ENCODE measurements around the gene BRD7.
A peak's percentile ranks its signal among the peaks of the same experiment; 100 is the strongest.

BRD7 gene

DNA sequence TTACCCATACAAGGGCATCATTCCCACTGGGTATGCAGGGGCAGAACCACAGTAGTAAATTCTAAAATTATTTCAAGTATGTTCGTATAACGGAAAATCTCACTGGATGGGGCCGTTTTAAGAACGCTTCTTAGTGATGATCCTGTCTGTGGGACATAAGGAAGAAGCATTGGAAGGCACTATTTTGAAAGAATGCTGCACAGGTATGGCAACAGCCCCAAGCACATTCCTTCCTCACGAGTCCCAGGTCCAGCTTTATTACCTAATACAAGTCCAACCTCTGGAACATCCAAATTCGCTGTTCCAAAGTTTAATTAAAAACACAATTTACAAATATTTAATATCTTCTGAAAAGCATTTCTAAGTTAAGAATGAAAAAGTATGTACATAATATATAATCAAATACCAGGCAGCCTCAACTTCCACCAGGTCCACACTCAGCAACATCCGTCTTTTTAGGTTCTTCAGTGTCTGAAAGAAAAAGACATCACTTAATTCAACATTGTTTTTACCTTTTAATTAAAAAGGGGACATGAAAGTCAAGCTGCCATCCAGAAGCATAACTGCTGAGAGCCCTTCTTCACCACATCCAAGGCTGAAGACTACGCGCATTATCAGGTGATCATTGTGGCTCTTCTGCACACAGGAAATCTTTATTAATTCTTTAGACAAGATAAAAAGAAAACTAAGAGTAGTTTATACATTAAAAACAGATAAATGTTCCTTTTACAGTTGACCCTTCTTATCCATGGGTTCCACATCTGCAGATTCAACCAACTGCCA lies 49.8 kb downstream of the BRD7 start:
- DNase-seq (ENCODE audit: low spot score), result no peak

DNA sequence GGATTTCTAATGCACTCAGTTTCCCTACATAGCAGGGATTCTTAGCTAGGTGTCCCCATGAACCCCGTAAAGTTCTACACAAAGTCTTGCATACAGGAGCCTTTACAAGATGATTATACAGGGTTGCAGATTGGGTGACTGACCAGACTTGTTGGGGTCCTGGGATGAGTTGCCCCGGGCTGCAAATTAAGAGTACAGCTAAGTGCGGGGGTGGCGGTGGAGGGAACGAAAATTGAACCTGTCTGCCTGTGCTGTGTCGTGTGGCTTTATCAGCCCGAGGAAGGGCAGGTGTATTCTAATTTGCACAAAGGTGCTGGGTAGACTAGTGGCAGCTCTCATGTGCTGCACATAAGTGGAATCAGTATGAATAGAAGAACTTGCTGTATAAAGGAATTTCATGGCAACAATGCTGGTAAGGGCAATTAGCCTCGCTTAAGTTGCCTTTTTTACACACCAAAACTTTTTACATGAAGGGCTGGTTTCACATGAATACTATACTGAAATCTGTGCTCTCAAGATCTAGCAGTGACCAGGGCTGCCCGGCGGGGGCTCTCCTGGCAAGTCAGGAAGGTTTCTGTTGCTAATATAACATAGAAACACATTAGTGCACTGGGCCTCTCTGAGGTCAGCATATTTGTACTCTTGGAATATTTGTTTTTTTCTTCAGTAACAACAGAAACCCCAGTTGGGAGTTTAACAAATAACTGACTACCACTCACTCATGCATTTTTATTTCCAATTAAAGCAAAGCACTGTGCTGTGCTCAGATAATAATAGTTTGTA lies 51.7 kb downstream of the BRD7 start:
- peak; percentile 16 for DNase-seq (ENCODE audit: low spot score)

DNA sequence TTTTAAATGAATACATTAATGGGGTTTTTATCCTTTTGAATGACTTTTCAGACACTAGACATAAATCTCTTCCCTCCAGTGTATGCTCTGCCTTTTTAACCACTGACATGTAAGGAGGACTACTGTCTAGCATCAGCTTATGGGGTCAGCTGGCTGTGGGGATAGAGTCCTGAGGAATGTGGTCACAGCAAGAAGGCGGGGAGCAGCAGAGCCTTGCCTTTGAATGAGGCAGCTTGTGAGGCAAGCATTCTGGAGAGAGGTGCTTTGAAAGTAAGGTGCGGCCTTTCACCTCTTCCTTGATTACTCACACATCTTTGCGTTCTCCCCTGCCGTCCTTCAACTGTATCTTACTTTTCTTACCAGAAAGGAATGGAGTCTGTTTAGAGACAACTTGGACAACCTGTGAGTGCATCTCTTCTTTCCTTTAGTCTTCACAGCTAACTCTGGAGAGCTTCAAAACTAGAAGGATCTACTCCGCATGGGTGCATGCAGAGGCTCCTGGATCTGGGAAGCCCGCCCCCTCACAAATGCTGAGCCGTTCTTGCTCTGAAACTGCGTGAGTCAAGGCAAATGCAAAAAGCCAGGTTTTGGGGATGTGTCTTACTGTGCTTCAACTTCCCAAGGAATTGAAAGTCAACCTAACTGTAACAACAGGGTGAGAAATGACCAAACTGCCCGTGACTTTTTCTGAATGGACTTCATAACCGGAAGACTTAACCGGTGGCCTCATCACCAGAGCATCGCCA lies 52.5 kb downstream of the BRD7 start:
- DNase-seq (ENCODE audit: low spot score), result no peak

DNA sequence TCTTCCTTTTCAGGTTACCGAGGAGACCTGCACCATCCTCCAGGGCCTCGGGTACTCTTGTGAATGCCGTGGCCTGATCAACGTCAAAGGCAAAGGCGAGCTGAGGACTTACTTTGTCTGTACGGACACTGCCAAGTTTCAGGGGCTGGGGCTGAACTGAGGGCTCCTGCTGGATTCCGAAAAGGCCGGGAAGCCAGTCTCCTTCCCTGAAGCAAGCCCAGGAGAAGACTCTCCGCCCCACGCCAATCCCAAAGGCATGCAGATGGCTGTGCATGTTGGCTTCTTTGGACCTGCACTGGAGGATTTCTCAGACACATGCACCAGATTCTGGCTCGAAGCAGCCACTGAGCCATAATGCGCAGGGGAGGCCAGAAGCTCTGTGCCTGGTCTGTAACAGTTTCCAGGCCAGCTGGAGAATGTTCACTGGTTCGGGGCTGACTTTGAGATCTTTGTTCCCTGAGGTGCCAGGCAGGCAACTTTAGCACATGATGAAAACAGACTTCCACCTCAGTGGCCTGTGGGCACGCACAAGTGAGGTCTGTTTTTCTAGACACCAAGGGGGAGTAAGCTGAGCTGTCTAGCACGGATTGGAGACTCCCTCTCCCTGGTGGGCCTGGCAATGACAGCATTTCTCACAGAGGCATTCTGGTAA lies 53.3 kb downstream of the BRD7 start:
- DNase-seq (ENCODE audit: low spot score), result peak; percentile 9

DNA sequence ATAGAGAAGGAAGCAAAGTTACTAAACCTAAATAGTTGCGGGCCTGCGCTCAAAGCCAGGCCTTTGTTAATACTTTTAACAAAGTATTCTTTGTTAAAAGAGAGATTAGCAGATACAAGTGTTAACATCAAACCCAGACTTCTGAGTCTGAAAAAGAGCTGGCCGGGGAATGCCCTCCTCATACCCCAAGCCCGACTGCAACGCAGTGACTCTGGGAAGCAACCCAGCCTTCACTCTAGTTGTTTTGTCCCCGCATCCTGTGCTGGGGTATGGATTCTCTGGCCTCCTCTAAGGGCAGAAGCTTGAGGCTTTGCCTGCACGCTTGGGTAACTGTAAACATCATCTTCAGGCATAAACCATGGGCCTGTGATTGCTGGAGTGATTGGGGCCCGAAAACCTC lies 54.1 kb downstream of the BRD7 start:
- no peak for DNase-seq (ENCODE audit: low spot score)

DNA sequence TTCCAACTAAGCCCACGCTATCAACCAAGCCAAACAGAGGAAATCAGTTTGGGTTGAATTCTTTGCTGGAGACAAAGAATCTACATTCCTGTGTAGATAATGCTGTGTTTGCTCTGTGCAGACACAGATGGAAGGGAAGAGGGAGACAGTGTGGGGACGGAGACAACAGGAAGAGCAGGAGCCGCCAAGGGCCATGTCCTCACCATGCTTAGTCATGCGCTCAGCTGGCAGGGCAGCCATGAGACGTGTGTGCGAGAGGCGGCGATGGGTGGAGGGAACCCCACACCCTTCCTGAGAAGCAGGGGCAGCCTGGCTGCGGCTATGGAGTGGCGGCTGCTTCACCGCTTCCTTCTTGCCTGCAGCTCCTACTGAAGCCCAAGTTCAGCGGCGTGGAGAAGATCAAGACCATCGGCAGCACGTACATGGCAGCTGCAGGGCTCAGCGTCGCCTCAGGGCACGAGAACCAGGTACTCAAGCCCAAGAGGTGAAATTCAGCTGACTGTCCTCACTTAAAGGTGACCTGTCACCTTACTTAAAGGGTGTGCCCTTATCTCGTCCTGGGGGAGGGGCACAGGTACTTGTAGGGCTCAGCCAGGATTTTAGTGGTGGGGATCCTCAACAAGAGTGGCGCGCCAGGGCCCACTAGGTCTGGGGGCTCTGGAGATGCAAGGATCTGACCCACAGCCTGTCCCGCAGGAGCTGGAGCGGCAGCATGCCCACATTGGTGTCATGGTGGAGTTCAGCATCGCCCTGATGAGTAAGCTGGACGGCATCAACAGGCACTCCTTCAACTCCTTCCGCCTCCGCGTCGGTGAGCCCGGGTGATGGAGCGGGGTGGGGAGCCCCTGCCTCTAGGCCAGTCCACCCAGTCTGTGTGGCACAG lies 55.0 kb downstream of the BRD7 start:
- peak; percentile 95 for DNase-seq (ENCODE audit: low spot score)

DNA sequence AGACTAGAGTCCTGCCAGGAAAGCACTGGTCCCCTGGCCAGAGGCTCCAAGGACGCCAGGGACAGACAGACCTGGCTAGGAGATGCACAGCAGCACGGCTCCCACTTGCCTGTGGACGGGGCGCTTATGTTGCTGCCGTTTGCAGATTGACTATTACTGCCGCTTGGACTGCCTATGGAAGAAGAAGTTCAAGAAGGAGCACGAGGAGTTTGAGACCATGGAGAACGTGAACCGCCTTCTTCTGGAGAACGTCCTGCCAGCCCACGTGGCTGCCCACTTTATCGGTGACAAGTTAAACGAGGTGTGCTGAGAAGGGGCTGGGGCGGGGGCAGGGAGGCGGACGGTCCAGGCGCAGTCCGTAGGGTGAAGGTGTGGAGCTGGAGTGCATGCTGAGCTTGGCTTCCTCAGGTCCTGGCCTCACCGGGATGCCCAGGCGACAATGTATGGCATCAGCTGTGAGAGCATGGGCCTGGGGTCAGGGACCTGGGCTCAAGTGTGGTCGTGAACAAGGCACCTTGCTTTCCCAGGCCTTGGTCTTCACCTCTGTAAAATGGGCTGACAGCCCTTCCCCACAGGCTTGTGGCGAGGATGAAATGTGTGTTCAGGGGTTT lies 56.8 kb downstream of the BRD7 start:
- no peak for DNase-seq (ENCODE audit: low spot score)

DNA sequence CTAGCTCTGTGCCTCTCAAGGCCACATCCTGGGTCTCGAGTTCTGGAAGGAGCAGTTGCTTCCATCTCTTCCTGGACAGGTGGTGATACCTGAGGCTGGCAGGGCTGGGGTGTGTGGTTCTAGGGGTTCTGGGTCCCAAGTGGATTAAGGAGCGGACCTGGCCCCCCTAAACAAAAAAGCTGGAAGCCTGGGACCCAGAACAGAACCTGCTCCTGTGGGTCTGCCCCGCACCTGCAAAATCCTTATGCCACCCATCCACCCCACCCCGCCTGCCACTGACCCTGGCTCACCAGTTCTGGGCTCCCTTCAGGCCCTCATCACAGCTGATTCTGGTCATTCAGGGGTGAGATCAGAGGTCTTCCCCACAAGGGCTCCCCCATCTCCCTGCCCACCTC lies 57.7 kb downstream of the BRD7 start:
- no peak for DNase-seq (ENCODE audit: low spot score)

DNA sequence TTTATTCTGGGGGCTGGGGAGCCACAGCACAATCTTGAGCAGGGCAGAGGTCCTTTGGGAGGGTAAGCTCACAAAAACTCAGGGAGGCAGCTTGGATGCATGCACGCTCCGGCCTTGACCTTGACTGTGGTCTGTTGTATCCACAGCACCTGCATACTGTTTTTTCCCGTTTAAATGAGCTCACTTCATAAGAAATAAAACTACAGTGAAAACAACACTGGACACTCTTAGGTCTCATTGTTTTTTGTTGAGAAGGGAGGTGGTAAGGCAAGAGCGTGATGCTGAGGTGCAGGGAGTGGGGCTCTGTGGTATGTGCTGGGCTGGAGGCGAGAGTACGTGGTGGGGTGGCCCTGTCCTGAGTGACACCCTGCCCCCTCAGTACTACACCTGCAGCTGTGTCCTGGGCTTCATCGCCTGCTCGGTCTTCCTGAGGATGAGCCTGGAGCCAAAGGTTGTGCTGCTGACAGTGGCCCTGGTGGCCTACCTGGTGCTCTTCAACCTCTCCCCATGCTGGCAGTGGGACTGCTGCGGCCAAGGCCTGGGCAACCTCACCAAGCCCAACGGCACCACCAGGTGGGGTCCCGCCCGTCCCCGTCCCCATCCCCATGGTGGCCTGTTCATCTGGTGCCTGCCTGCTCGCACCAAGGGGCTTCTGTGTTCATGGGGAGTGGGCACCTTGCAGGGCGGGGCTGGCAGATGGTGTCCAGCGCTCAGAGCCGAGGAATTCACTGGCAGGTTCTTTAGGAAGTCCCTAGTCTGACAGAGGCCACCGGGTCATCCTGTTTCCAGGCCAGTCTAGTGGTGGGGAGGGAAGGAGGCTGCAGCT lies 58.3 kb downstream of the BRD7 start:
- DNase-seq (ENCODE audit: low spot score), result no peak

DNA sequence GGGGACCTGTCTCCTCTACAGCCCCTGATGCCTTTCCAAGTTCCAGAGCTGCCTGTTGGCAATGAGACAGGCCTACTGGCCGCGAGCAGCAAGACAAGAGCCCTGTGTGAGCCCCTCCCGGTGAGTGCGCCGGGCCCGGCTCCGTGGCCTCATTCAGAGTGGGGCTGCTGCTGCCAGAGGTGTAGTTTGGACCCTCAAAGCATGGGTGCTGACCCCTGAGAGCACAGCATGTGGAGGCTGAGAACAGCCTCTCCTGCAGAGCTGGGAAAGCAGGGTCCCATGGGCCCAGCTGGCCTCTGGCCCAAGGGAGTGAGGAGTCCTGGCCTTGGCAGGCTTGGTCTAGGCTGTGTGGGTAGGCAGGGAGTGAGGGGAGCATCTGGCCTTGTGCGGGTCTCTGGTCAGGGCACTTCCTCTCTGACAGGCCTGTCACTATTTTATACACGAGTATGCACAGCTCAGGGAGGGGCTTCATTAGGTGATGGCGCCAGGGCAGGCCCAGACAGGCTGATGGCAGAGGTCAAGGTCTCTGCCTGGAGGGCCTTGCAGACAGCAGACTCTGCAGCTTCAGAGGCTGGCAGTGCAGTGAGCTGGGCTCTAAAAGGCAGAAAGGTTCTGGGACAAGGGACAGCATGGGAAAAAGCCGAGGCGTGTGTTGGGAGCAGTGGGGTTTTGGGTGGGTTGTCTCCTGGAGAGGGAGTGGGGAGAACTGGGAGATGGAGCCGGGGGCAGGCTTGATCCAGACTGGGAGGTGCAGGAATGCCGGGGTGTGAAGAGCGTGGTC lies 59.1 kb downstream of the BRD7 start:
- no peak for DNase-seq (ENCODE audit: low spot score)

DNA sequence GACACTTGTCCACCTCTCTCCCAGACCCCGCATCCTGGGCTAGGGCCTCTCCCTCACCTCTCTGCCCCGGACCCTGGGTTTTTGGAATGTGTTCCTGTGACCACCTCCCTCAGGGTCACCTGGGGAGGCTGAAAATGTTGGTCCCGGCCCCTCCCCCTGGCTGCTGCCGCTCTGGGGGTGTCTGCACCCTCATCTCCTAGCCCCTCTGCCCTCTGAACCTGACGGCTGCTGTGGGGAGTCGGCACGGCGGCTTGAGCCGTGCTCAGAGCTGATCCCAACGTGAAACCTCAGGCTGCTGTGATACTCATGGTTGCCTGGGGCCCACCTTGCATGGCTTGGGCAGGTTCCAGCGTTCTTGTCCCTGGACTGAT lies 59.6 kb downstream of the BRD7 start:
- no peak for DNase-seq (ENCODE audit: low spot score)

DNA sequence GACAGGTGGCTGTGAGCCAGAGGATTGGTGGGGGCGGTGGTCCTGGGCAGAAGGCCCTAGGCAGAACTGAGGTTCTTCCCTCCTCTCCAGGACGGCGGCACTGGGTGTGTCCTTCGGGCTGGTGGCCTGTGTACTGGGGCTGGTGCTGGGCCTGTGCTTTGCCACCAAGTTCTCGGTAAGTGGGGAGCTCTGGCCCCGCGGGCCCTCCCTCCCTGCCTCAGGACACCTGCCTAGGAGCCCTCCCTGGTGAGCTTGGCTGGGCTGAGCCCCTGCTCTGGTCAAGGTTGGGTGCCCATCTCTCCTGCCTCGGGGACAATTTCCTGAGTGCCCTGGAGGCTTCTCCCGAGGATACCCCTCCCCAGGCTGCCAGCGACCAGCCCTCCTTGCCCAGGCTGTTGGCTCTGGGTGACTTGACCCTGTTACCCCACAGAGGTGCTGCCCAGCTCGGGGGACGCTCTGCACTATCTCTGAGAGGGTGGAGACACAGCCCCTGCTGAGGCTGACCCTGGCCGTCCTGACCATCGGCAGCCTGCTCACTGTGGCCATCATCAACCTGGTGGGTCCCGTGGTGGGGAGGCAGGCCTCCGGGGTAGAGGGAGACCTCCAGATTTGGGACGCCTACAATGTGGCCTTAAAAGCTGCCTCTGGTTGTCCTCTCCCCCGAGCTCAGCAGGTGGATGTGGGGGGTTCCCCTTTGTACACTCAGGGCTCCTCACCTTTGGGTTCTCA lies 60.4 kb downstream of the BRD7 start:
- DNase-seq (ENCODE audit: low spot score), result no peak

DNA sequence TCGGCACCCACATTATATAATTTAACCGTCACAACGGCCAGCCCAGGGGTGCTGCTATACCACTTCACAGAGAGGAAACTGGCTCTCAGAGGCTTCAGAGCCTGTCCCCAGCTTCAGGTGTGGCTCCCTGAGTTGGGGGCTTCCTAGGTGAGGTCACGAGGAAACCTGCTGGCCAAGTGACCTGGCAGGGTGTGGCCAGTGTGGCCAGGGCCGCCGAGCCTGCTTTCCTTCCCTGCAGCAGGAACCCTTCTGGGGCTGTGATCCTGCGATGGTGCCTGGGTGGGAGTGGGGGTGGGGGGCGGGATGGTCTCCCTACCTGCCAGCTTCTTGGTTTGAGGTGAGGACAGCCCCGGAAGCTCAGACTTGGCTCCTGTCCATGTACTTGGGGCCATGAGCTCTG lies 62.5 kb downstream of the BRD7 start:
- no peak for DNase-seq (ENCODE audit: low spot score)

DNA sequence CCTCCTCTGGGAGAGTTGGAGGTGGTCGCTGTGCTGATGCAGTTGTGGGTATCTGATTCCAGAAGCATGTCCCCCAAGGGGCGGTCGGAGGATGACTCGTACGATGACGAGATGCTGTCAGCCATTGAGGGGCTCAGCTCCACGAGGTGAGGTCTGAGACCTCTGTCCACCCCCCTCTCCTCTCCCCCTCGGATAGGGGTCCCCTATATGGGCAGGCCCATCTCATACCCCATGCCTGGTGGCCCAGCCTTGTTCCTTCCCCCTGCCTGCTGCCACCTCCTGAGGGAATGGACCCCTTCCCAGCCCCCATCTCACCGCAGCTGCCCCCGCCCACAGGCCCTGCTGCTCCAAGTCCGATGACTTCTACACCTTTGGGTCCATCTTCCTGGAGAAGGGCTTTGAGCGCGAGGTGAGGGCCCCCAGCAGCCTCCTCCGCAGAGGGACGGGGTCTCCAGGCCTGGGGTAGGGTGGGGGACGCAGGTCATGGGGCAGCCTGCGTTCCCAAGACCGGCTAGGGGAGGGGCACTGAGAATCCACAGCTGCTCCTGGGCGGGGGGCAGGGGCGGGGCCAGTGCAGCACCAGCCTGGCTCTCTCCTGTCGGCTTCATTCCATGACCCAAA lies 63.2 kb downstream of the BRD7 start:
- DNase-seq (ENCODE audit: low spot score), result no peak

DNA sequence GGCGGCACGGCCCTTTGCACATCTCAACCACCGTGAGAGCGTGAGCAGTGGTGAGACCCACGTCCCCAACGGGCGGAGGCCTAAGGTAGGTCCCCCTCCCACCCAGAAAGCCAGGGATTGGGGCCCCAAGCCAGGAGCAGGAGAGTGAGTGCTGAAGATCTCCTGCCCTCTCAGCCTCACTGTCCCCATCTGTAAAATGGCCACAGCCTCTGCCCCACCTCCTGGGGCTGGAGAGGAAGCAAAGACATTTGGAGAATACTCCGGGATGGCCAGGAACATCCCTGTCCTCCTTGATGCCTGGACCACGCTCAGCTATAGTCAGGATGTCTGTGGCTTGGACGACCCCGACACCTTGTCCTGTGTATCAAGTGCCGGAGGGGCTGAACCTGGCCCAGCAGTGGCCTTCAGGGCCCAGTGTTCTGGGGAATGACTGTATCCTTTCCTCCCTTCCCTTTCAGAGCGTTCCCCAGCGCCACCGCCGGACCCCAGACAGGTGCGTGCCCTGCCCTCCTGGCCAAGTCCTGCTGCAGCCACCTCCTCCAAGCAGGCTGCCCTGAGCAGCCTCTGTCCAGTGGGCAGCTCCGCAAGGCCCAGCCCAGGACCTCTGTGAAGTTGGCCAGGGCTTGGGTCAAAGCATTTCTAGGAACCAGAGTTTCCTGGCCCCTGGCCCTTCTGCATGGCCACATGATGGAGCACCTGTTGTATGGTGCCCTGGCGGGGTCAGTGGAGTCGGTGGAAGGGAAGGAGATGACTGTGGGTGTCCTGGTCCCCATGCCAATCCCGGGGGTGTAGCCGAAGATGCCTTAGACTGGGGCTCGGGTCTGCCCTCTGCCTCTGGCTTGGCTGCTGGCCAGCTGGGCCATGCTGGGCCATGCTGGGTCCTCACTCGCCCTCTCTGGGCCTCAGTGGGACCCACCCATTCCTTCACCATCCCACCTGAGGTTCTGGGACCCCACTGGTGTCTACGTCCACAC lies 64.0 kb downstream of the BRD7 start:
- DNase-seq (ENCODE audit: low spot score), result no peak

DNA sequence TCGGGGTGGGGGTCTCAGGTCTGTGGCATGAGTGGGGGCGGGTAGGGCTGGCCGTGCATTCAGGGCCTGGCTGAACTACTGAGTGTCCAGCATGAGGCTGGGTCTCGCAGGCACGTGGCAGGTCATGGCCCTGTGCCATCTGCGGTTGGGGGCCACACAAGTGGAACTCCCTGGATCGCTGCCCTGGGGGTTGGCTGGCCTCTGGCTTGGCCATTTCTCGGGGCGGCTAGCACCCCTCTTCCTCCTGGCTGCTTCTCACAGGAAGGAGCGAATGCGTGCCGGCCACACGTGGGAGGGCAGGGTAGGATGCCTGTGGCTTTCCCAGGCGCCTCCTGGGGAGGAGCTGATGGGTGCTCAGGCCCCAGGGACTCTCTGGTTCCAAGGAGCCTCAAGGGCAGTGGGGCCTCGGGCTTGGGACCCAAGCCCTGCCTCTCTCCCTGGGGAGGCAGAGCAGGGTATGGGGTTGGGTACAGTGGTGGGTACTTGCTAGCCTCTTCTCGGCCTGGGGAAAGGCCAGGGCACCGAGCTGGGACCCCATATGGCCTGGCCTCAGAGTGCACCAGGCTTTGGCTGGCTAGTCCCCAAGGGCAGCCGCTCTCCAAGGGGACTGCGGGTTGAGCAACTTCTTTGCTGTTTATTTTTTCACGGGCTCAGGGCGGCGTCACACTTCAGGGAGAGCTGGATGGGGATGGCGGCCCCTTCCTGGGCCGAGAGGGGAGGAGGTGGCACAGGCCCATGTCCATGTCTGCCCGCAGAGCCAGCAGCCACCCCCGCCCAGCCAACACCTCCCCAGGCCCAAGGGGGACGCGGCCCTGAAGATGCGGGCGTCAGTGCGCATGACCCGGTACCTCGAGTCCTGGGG lies 65.0 kb downstream of the BRD7 start:
- DNase-seq (ENCODE audit: low spot score), result no peak

Measured in AG20443 (cell line).